ENCODE measurements around the gene HOXC10.

- TF ChIP-seq CTCF (IDR thresholded peaks at IDR 0.05; ENCODE audit: extremely low read depth in 1 of 2, insufficient read depth in 1 of 2, low read depth in 1 of 2, low read length in 2 of 2) (no peak), EZH2 (IDR thresholded peaks at IDR 0.05; ENCODE audit: borderline replicate concordance, low read depth, low read length, severe bottlenecking) (peak; percentile 68), JUN (IDR thresholded peaks at IDR 0.05; ENCODE audit: borderline replicate concordance, insufficient read depth, insufficient read length, low read depth) (no peak), MAX (IDR thresholded peaks at IDR 0.05; ENCODE audit: insufficient read depth, insufficient read length) (no peak), FOS (IDR thresholded peaks at IDR 0.05; ENCODE audit: borderline replicate concordance, insufficient read depth, low read length) (no peak), POLR2A (IDR thresholded peaks at IDR 0.05; ENCODE audit: low read depth, low read length) (no peak), POLR2AphosphoS5 (IDR thresholded peaks at IDR 0.05; ENCODE audit: insufficient read depth, low read depth, low read length) (no peak), GATA2 (IDR thresholded peaks at IDR 0.05; ENCODE audit: insufficient read depth, insufficient read length, low read depth, low read length) (no peak)
Observed at GRCh38 chr12:54031480-54031879, 46.5 kb downstream of the HOXC10 start.

Data from endothelial cell of umbilical vein (primary cell).